GM21529 (cell line): ENCODE data around the gene PWWP2B.

Source experiments
- ATAC-seq: cut with Tn5 transposase; IDR thresholded peaks from one replicate; pipeline ENCODE4 v1.9.1; 2021; ENCODE audit not compliant: unreplicated experiment

PWWP2B gene

DNA sequence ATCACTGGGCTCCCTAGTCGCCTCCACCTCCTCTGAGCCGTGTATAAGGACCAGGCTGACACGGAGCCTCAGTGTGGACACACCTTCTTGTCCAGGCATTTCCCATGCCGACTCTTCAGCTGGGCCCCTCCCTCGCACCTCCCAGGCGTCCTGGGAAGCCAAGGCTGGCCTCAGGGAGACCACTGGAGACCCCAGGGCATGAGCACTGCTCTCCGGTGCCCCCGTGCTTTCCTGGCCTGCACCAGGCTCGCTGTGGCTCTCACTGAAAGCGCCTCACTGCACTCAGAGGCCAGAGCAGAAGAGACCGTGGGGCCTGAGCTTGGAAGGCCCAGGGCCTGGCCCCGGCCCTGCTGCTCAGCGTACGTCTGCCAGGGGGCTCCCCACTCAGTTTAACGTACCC, 33.6 kb upstream of the PWWP2B start:
- no peak for ATAC-seq

DNA sequence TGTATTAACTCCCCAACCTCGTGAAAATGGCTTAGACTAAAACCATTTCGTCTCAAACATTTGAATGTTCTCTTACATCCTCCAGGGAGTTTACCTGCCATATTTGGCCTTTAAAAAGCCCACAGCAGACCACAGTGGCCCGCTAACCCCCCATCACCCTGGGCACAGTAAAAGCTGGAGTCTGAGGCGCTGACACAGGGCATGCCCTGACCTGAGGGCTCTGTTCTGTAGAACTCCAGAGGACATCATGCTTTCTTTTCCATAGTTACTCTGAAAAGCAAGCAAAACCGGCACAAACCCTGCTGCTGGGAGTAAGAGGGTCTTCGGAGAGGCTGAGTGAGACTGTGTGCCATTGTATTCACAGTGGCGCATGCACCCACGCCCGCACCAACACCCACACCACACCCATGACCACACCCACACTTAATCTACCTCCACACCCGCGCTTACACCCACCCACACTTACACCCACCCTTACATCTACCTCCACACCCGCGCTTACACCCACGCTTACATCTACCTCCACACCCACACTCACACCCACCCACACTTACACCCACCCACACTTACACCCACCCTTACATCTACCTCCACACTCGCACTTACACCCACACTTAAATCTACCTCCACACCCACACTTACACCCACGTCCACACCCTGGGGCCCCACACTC, 32.9 kb upstream of the PWWP2B start:
- ATAC-seq, result no peak

DNA sequence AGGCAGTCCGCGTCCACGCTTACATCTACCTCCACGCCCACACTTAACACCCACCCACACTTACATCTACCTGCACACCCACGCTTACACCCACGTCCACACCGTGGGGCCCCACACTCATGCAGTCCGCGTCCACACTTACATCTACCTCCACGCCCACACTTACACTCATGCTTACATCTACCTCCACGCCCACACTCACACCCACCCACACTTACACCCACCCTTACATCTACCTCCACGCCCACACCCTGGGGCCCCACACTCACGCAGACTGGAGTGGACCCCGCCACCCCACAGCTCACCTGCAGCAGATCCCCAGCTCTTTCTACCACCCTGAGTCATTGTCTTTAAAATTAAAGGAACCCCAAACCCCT, 32.4 kb upstream of the PWWP2B start:
- ATAC-seq, result no peak

GRCh38 chr10:132365102-132365501, 31.9 kb upstream of the PWWP2B start:
- ATAC-seq, result no peak

GRCh38 chr10:132366006-132366405, 31.0 kb upstream of the PWWP2B start:
- ATAC-seq, result no peak

GRCh38 chr10:132366499-132366898, 30.5 kb upstream of the PWWP2B start:
- no peak for ATAC-seq

GRCh38 chr10:132368391-132368790, 28.6 kb upstream of the PWWP2B start:
- ATAC-seq, result no peak

DNA sequence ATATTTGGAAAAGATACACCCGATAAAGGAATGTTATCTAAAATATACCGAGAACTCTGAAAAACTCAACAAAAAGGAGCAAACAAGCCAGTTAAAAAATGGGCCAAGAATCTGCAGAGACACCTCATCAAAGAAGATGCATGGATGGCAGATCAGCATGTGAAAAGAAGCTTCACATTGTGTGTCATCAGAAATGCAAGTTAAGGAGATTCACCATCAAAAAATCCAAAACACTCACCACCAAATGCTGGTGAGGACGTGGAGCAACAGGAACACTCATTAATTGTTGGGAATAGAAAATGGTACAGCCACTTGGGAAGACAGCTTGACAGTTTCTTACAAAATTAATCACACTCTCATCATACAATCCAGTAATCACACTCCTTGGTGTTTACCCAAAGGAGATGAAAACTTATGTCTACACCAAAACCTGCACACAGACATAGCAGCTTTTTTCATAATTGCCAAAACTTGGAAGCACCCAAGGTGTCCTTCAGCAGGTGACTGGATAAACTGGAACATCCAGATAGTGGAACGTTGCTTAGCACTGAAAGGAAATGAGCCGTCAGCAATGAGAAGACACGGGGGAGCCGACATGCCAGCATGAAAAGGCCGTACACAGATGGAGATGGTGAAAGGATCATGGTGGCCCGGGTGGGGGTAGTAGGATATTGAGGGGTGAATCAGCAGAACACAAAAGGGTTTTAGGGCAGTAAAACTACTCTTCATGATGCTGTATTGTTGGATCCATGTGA, 27.9 kb upstream of the PWWP2B start:
- no peak for ATAC-seq

DNA sequence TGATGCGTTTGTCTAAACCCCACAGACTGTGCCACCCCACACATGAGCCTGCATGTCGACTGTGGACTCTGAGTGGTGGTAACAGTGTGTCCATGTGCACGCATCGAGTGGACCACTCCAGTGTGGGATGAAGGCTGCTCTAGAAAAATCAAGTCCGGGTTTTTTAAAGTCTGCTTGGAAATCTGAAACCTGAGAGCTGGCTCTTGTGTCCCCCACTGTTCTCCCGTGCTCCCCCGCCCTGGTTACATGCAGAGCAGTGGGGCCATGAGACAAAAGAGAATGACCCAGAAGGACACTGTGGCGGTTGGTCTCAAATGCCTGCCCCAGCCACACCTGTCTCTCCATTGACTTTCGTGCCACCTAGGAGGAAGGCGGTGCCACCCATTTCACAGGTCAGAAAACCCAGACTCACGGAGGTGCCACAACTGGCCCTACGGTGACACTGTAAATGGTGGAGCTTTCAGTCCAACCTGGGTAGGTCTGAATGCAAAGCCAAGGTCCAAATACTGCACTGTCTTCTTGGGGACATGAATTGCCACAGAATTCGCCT, 27.3 kb upstream of the PWWP2B start:
- no peak for ATAC-seq

- no peak for ATAC-seq
Observed at GRCh38 chr10:132370426-132371340, 26.3 kb upstream of the PWWP2B start.

DNA sequence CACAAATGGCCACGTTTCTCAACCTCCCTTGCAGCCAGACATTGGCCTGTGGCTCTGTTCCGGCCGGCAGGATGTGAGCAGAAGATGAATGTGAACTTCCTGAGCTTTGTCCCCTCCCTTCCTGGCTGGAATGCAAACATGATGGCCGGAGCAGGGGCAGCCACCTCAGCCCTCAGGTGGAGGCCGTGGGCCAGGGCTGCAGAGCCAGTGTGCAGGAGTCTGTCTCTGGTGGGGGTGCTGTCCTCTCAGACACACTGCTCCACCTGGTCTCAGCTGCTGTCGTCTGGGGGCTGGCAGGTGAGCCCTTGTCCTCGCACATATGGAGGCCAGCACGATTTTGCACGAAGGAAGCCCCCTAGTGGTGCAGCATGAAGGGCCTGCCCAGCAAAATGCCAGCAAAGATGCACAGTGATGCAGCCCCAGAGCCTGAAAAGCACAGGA, 25.3 kb upstream of the PWWP2B start:
- no peak for ATAC-seq

GRCh38 chr10:132372516-132373095, 24.4 kb upstream of the PWWP2B start:
- ATAC-seq, result no peak

DNA sequence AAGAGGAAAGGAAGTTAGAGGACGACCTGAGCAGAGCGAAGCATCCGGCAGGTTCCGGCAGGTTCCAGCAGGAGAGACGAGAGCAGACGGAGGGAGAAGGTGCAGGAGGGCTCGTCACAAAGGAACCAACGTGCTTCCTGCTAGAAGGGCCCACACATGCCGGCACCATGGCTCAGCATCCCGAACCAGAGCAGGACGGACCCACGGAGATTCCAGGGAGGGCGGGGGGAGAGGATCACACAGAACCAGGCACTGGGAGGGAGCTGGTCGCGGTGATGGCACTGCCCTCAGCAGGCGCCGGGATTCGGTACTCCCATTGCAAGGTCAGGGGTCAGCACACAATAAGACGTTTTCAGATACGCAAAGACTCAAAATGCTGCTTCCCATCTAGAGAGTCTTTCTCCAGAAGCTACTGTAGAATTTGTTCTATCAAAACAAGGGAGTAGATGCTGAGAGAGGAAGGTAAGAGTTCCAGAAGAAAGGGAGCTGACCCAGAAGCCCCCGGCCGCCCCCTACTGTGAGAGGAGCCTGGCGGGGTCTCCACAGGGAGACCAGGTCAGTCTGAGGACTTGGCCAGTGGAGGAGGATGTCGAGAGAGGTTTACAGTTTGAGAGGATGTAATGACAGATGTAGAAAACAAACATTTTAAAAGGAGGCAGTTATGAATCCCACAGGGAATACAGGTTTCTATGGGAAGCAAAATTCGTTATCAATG, 23.6 kb upstream of the PWWP2B start:
- ATAC-seq, result no peak

DNA sequence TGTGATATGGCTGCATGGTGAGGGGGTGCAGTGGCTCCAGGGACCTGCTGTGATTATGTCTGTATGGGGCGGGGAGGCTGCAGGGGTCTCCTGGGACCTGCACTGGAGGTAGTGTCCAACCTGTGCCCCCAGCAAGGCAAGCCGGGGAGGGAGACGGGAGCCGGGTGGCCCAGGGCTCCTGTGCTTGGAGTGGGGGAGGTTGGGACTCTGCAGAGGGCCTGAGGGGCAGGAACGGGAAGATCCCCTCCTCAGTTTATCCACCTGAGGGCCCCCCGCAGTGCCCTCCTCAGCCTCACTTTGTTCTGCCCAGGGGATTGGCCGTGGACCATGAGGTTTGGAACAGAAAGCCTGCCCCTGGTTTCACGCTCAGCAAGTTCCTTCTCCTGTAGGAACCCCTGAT, 22.8 kb upstream of the PWWP2B start:
- no peak for ATAC-seq

- no peak for ATAC-seq
Observed at GRCh38 chr10:132374612-132375011, 22.4 kb upstream of the PWWP2B start.

DNA sequence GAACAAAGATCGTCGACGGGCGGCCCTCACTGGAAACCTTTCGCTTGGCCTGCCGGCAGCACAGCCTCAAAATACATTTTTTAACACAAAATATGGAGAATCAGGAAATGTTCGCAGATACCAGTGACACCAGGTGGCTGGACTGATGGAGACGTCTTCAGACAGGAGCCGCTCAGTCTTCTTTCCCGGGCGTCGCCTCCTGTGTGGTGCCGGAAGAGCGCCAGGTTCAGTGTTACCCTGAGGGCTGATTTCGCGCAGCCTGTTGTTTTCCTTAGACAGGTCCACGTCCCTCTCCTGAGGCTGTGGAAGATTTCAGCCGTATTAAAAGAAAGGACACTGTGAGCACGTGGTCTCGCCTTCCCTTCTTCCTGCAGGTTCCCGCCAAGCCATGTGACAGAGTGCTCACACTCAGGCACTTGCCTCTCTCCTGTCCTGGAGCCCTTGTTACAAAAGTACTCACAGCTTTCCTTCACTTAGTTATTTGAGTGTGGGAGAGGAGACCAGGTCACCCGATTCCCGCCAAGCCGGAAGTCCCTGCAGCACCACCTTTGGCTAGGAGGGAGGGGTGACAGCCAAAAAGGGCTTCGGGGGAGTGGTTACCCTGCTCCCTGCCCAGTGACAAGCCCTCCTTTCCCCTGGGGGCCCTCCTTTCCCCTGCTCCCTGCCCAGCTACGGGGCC, 21.7 kb upstream of the PWWP2B start:
- no peak for ATAC-seq

DNA sequence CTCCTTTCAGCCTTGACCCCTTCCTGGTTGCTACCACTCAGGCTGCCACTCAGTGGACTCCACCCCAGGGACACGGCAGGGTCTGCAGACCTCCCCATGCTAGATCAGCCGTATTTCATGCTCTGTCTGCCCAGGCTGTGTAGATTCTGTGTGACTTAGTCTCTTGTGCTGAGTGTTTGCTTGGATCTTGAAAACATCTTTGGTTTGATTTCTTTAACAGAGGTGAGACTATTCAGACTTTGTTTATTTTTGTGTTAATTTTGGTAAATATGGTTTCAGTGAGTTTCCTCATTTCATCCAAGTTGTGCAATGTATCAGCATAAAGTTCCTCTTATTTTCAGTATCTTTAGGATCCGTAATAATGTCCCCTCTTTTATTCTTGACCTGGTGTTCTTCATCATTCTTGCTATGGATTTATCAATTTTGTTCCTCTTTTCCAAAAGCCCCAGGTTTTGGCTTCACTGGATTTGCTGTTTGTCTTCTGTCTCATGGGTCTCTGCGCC, 21.2 kb upstream of the PWWP2B start:
- ATAC-seq, result no peak

DNA sequence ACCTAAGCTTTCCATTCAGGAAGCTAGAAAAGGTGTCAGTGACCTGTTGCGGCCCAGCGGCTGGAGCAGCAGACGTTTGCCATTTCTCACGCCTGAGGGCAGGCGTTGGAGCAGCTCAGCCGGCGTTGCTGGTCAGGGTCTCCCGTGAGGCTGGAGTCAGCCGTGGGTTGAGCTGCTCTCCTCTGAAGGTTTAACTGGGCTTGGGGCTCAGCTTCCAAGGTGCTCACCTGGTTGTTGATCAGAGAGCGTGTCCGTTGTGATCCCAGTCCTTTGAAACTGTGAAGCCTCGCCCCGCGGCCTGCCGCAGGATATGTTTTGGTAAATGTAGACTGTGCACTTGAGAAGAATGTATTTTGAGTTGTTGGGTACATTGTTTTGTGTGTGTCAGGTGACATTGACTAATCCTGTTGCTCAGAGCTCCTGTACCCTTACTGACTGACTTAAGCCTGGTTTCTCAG, 20.6 kb upstream of the PWWP2B start:
- no peak for ATAC-seq

GRCh38 chr10:132377326-132377725, 19.7 kb upstream of the PWWP2B start:
- no peak for ATAC-seq
